Measurements from ENCODE around the gene CACTIN.
"Not testable (repeated sequence)": the region's sequence is repeated elsewhere in the genome, so short reads cannot be mapped to it uniquely, and the experiment has no call there.

Gene CACTIN

GRCh38 chr19:3651684-3652083 is 25.1 kb upstream of the CACTIN start:
- H2AFZ ChIP-seq (ENCODE audit: low read length), result no peak overlapping the region
- TF ChIP-seq EZH2phosphoT487 (IDR thresholded peaks at IDR 0.05; ENCODE audit: low read length) (no peak), EZH2 (optimal IDR thresholded peaks at IDR 0.05; ENCODE audit: low read depth, low read length) (no peak)
- TF ChIP-seq, protein P1, sequence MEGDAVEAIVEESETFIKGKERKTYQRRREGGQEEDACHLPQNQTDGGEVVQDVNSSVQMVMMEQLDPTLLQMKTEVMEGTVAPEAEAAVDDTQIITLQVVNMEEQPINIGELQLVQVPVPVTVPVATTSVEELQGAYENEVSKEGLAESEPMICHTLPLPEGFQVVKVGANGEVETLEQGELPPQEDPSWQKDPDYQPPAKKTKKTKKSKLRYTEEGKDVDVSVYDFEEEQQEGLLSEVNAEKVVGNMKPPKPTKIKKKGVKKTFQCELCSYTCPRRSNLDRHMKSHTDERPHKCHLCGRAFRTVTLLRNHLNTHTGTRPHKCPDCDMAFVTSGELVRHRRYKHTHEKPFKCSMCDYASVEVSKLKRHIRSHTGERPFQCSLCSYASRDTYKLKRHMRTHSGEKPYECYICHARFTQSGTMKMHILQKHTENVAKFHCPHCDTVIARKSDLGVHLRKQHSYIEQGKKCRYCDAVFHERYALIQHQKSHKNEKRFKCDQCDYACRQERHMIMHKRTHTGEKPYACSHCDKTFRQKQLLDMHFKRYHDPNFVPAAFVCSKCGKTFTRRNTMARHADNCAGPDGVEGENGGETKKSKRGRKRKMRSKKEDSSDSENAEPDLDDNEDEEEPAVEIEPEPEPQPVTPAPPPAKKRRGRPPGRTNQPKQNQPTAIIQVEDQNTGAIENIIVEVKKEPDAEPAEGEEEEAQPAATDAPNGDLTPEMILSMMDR (IDR thresholded peaks at IDR 0.05; ENCODE audit: low read length), result no peak
- H3K4me1 ChIP-seq (ENCODE audit: low read length), result no peaks in the 10 kb centered on the region
- H3K9ac ChIP-seq (ENCODE audit: low read length), result no peak overlapping the region
- H3K9me2 ChIP-seq (replicated peaks; ENCODE audit: insufficient read depth, low read length), result no peaks in the 10 kb centered on the region
- no peaks in the 10 kb centered on the region for H3K36me3 ChIP-seq (replicated peaks; ENCODE audit: insufficient read depth, low read length)
- H3K9me3 ChIP-seq (replicated peaks; ENCODE audit: insufficient read depth, low read length), result no peaks in the 10 kb centered on the region
- no peak overlapping the region for H3K4me2 ChIP-seq (ENCODE audit: low read depth, low read length)
- H3K79me2 ChIP-seq (ENCODE audit: low read length), result no peaks in the 10 kb centered on the region
- H3K27ac ChIP-seq (ENCODE audit: low read length), result no peak overlapping the region
- no peaks in the 10 kb centered on the region for H3F3A ChIP-seq (ENCODE audit: insufficient read depth, low read length)
- no peak for DNase-seq
- H4K20me1 ChIP-seq (ENCODE audit: insufficient read depth, low read length), result no peaks in the 10 kb centered on the region
- H3K4me3 ChIP-seq (ENCODE audit: low read length), result no peak overlapping the region
- H3K27me3 ChIP-seq (replicated peaks; ENCODE audit: insufficient read depth, low read length), result no peaks in the 10 kb centered on the region

DNA sequence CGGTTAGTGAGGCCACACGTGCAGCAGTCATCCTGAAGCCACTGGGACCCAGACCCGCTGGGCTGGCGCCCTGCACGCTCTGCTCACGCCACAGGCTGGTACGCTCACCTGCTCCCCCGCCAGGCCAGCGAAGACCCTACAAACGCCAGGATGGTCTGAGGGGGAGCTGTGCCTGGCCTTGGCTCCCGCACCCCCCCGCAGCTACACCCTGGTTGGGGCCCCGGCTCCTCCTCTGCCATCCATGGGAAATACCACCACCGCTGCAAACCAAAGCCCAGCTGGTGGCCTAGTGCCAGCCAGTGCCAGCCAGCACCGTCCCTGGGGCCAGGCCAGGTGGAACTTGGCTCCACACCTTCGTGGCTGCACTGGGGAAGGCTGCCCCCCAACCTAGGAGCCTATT is 23.3 kb upstream of the CACTIN start:
- Histone ChIP-seq H3F3A (ENCODE audit: insufficient read depth, low read length) (no peaks in the 10 kb centered on the region), H3K9me3 (replicated peaks; ENCODE audit: insufficient read depth, low read length) (no peaks in the 10 kb centered on the region), H3K9me2 (replicated peaks; ENCODE audit: insufficient read depth, low read length) (no peaks in the 10 kb centered on the region), H4K20me1 (ENCODE audit: insufficient read depth, low read length) (no peaks in the 10 kb centered on the region), H3K4me2 (ENCODE audit: low read depth, low read length) (no peak overlapping the region), H3K36me3 (replicated peaks; ENCODE audit: insufficient read depth, low read length) (no peaks in the 10 kb centered on the region), H3K4me3 (ENCODE audit: low read length) (no peak overlapping the region), H3K27ac (ENCODE audit: low read length) (no peak overlapping the region), H3K79me2 (ENCODE audit: low read length) (no peaks in the 10 kb centered on the region), H2AFZ (ENCODE audit: low read length) (no peak overlapping the region), H3K9ac (ENCODE audit: low read length) (no peak overlapping the region), H3K27me3 (replicated peaks; ENCODE audit: insufficient read depth, low read length) (no peaks in the 10 kb centered on the region), H3K4me1 (ENCODE audit: low read length) (no peaks in the 10 kb centered on the region)
- no peak for DNase-seq
- TF ChIP-seq EZH2phosphoT487 (IDR thresholded peaks at IDR 0.05; ENCODE audit: low read length) (no peak), EZH2 (optimal IDR thresholded peaks at IDR 0.05; ENCODE audit: low read depth, low read length) (no peak)
- TF ChIP-seq, protein P1 (IDR thresholded peaks at IDR 0.05; ENCODE audit: low read length), result no peak

- H3K36me3 ChIP-seq (replicated peaks; ENCODE audit: insufficient read depth, low read length), result no peaks in the 10 kb centered on the region
- H3K27me3 ChIP-seq (replicated peaks; ENCODE audit: insufficient read depth, low read length), result no peaks in the 10 kb centered on the region
- no peak overlapping the region for H3K4me2 ChIP-seq (ENCODE audit: low read depth, low read length)
- no peaks in the 10 kb centered on the region for H3K9me2 ChIP-seq (replicated peaks; ENCODE audit: insufficient read depth, low read length)
- H3K4me3 ChIP-seq (ENCODE audit: low read length), result no peak overlapping the region
- TF ChIP-seq EZH2 (optimal IDR thresholded peaks at IDR 0.05; ENCODE audit: low read depth, low read length) (no peak), EZH2phosphoT487 (IDR thresholded peaks at IDR 0.05; ENCODE audit: low read length) (no peak)
- TF ChIP-seq, protein P1 (IDR thresholded peaks at IDR 0.05; ENCODE audit: low read length), result no peak
- no peaks in the 10 kb centered on the region for H4K20me1 ChIP-seq (ENCODE audit: insufficient read depth, low read length)
- H3K9ac ChIP-seq (ENCODE audit: low read length), result no peak overlapping the region
- no peaks in the 10 kb centered on the region for H3K79me2 ChIP-seq (ENCODE audit: low read length)
- DNase-seq, result no peak
- no peaks in the 10 kb centered on the region for H3K4me1 ChIP-seq (ENCODE audit: low read length)
- no peak overlapping the region for H2AFZ ChIP-seq (ENCODE audit: low read length)
- no peaks in the 10 kb centered on the region for H3F3A ChIP-seq (ENCODE audit: insufficient read depth, low read length)
- H3K27ac ChIP-seq (ENCODE audit: low read length), result no peak overlapping the region
- no peaks in the 10 kb centered on the region for H3K9me3 ChIP-seq (replicated peaks; ENCODE audit: insufficient read depth, low read length)
Observed at GRCh38 chr19:3648037-3648905, 21.7 kb upstream of the CACTIN start.

GRCh38 chr19:3647102-3647501 is 20.5 kb upstream of the CACTIN start:
- DNase-seq; H4K20me1 ChIP-seq (ENCODE audit: insufficient read depth, low read length); H3K27me3 ChIP-seq (replicated peaks; ENCODE audit: insufficient read depth, low read length); H3F3A ChIP-seq (ENCODE audit: insufficient read depth, low read length); H2AFZ ChIP-seq (ENCODE audit: low read length); H3K36me3 ChIP-seq (replicated peaks; ENCODE audit: insufficient read depth, low read length); H3K4me3 ChIP-seq (ENCODE audit: low read length); H3K9ac ChIP-seq (ENCODE audit: low read length); H3K9me2 ChIP-seq (replicated peaks; ENCODE audit: insufficient read depth, low read length); H3K27ac ChIP-seq (ENCODE audit: low read length); H3K4me2 ChIP-seq (ENCODE audit: low read depth, low read length); H3K79me2 ChIP-seq (ENCODE audit: low read length); H3K9me3 ChIP-seq (replicated peaks; ENCODE audit: insufficient read depth, low read length); H3K4me1 ChIP-seq (ENCODE audit: low read length): not testable (repeated sequence)
